ENCODE results near the gene CEACAM7. TPM values are rescaled to one million over a fixed set of nuclear protein-coding genes. Genes with fewer than 3 reads are reported as not detected.

The CEACAM7 gene
- total and polyA plus RNA-seq, 7 donors: 0.01 to 0.32 (median 0.15) TPM; not detected in 4

GRCh38 chr19:41706741-41707501 lies 18.9 kb upstream of the CEACAM7 start:
- TF ChIP-seq CTCF (IDR thresholded peaks at IDR 0.05): peak; percentile 17
- peak; percentile 22 to 59 for DNase-seq
- WGBS, 3 donors: 11 to 17% (median 11%) methylated on average over 25 to 26 of the region's 26 CpGs
- no peak for ATAC-seq
- no peak overlapping the region for H3K27ac ChIP-seq
- H3K36me3 ChIP-seq (ENCODE audit: insufficient read depth in 1 of 2, low read depth in 1 of 2): no peaks in the 10 kb centered on the region
- intact Hi-C loops (cut with DNase I): no loop called here
- no peak overlapping the region for H3K4me3 ChIP-seq
- H3K9me3 ChIP-seq: no peaks in the 10 kb centered on the region
- H3K4me1 ChIP-seq: no peaks in the 10 kb centered on the region
- peaks cover 0 to 23% (median 0%) of the 10 kb centered on the region in 3 donors for H3K27me3 ChIP-seq (ENCODE audit: insufficient read depth in 3 of 3, low read length in 2 of 3)

GRCh38 chr19:41705393-41706174 lies 17.5 kb upstream of the CEACAM7 start:
- intact Hi-C loops (cut with DNase I): no loop called here
- ATAC-seq: no peak
- peaks cover 0 to 21% (median 0%) of the 10 kb centered on the region in 3 donors for H3K27me3 ChIP-seq (ENCODE audit: insufficient read depth in 3 of 3, low read length in 2 of 3)
- H3K36me3 ChIP-seq (ENCODE audit: insufficient read depth in 1 of 2, low read depth in 1 of 2): no peaks in the 10 kb centered on the region
- WGBS, 3 donors: 35 to 39% (median 38%) methylated on average over 10 of the region's 10 CpGs
- H3K9me3 ChIP-seq: no peaks in the 10 kb centered on the region
- no peak overlapping the region for H3K27ac ChIP-seq
- DNase-seq: no peak
- H3K4me1 ChIP-seq: no peaks in the 10 kb centered on the region
- no peak overlapping the region for H3K4me3 ChIP-seq
- no peak for TF ChIP-seq CTCF (IDR thresholded peaks at IDR 0.05)

GRCh38 chr19:41703602-41704293 lies 15.7 kb upstream of the CEACAM7 start:
- WGBS, 3 donors: 59 to 68% (median 63%) methylated on average over 8 of the region's 8 CpGs
- Histone ChIP-seq H3K27ac (no peak overlapping the region), H3K36me3 (ENCODE audit: insufficient read depth in 1 of 2, low read depth in 1 of 2) (no peaks in the 10 kb centered on the region), H3K4me3 (no peak overlapping the region), H3K4me1 (no peaks in the 10 kb centered on the region), H3K9me3 (no peaks in the 10 kb centered on the region), H3K27me3 (ENCODE audit: insufficient read depth in 3 of 3, low read length in 2 of 3) (peaks cover 0 to 20% (median 0%) of the 10 kb centered on the region in 3 donors)
- intact Hi-C loops (cut with DNase I): no loop called here
- TF ChIP-seq CTCF (IDR thresholded peaks at IDR 0.05): no peak
- DNase-seq: no peak
- ATAC-seq: no peak

GRCh38 chr19:41702171-41702651 lies 14.1 kb upstream of the CEACAM7 start:
- no peak for ATAC-seq
- no peak for DNase-seq
- TF ChIP-seq CTCF (IDR thresholded peaks at IDR 0.05): no peak
- 25 to 32% (median 25%) methylated on average over 3 of the region's 3 CpGs for WGBS, 3 donors
- H3K4me3 ChIP-seq: no peak overlapping the region
- H3K27me3 ChIP-seq (ENCODE audit: insufficient read depth in 3 of 3, low read length in 2 of 3): peaks cover 0 to 10% (median 0%) of the 10 kb centered on the region in 3 donors
- no peaks in the 10 kb centered on the region for H3K4me1 ChIP-seq
- intact Hi-C loops (cut with DNase I): no loop called here
- H3K36me3 ChIP-seq (ENCODE audit: insufficient read depth in 1 of 2, low read depth in 1 of 2): no peaks in the 10 kb centered on the region
- no peak overlapping the region for H3K27ac ChIP-seq
- no peaks in the 10 kb centered on the region for H3K9me3 ChIP-seq

All from psoas muscle (tissue), 8 donors.